Measurements from ENCODE around the gene EIF4ENIF1.
"Not testable (repeated sequence)": the region's sequence is repeated elsewhere in the genome, so short reads cannot be mapped to it uniquely, and the experiment has no call there.

EIF4ENIF1 gene, protein sequence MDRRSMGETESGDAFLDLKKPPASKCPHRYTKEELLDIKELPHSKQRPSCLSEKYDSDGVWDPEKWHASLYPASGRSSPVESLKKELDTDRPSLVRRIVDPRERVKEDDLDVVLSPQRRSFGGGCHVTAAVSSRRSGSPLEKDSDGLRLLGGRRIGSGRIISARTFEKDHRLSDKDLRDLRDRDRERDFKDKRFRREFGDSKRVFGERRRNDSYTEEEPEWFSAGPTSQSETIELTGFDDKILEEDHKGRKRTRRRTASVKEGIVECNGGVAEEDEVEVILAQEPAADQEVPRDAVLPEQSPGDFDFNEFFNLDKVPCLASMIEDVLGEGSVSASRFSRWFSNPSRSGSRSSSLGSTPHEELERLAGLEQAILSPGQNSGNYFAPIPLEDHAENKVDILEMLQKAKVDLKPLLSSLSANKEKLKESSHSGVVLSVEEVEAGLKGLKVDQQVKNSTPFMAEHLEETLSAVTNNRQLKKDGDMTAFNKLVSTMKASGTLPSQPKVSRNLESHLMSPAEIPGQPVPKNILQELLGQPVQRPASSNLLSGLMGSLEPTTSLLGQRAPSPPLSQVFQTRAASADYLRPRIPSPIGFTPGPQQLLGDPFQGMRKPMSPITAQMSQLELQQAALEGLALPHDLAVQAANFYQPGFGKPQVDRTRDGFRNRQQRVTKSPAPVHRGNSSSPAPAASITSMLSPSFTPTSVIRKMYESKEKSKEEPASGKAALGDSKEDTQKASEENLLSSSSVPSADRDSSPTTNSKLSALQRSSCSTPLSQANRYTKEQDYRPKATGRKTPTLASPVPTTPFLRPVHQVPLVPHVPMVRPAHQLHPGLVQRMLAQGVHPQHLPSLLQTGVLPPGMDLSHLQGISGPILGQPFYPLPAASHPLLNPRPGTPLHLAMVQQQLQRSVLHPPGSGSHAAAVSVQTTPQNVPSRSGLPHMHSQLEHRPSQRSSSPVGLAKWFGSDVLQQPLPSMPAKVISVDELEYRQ

DNA sequence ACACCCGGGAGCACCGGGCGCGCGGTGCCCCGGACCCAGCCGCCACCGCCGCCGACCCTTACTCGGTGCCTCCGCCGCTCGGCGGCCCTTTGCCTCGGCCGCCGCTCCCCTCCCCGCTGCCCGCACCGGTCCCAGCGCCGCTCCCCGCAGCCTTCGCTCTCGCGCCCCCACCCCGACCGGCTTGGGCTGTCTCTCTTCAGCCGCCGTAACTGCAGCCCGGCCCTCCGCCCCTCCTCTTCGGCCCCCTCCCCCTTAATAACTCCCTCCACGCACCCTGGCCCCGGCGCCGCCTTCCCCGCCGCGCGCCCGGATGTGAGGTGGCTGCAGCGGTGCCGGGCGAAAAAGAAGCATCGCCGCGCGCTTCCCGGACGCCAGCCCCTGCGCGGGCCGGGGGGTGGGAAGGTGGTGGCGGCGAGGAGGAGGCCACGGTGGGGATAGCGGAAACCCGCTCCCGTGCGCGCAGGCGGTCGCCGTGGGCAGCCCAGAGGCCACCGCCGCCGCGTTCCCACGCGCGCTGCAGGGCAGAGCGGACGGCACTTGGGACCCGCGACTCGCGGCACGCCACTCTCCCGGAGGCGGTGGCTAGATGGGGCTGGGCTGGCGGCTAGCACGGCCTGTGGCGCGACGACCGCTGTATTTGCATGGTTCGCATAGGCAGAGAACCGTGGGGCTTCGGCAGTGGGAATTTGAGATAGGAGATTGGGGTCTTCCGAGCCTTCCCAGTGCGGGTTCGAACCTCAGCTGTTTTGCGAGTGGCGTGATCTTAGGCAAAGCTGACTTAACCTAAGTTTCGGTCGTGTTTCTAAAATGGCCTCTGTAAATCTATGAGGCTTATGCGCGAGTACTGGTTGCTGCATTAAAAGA, at the start of gene EIF4ENIF1:
EIF4ENIF1 (minus strand) TSS at position 211 of the 864 bp plus-strand sequence. CDS start 1,124 bp downstream, outside the sequence.
- DNase-seq: peak; percentile 90

DNA sequence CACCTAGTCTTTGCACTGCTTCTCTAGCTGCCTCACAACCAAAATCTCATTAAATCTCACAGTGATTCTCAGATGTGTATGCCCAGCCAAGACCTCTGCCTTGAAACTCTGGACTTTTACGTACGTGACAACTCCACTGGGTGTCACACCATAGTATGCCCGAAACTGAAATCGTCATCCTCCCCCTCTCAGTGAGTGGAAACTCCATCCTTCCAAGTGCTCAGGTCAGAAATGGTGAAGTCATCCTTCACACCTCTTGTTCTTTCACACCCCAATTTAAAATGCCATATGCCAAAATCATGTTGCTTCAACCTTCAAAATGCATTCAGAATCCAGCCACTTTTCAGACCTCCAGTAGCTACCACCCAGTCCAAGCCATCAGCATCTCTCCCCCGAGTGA, 49.2 kb upstream of the EIF4ENIF1 start:
- no peak for DNase-seq

DNA sequence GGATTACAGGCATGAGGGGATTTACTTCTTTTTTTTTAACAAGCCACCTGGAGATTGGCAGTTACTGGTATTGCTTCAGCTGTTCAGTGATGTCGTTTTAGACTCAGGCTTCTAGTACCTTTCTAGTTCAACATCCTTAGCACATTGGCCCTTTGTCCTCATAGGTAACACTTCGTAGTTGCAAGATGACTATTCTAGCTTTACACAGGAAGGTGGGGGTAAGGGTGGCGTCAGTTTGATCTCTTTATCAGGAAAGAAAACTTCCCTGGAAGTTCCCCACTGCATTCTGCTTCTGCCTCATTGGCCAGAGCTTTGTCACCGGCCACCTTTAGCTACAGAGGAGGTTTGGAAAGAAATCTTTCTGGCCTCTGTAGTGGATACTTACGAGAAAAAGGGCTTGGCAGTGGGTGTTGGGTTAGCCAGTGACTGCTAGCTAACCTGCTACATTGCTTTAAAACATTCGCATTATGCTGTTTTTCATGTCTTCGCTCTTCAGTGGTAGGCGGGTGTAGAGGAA, 47.4 kb upstream of the EIF4ENIF1 start:
- DNase-seq: peak; percentile 12

- DNase-seq: no peak
Observed at GRCh38 chr22:31533374-31533773, 43.7 kb upstream of the EIF4ENIF1 start.

- DNase-seq: no peak
Observed at GRCh38 chr22:31532060-31532459, 42.4 kb upstream of the EIF4ENIF1 start.

DNA sequence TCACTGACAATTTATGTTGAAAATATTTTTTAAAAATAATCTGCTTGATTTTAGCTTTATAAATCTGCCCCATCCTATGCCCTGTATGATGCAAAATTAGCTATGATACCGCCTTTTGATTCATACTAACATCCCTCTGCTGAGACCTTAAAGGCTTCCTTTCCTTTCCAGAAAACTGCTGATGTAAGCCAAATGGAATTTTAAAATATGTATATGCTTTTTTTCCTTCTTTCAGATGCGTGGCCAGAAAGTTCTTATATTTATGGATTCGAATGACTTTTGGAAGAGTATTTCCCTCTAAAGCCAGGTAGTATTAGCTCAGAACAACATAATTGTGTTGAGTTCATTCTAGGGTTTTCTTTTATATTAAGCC, 41.2 kb upstream of the EIF4ENIF1 start:
- DNase-seq: no peak

GRCh38 chr22:31526270-31526669, 36.6 kb upstream of the EIF4ENIF1 start:
- DNase-seq: no peak

DNA sequence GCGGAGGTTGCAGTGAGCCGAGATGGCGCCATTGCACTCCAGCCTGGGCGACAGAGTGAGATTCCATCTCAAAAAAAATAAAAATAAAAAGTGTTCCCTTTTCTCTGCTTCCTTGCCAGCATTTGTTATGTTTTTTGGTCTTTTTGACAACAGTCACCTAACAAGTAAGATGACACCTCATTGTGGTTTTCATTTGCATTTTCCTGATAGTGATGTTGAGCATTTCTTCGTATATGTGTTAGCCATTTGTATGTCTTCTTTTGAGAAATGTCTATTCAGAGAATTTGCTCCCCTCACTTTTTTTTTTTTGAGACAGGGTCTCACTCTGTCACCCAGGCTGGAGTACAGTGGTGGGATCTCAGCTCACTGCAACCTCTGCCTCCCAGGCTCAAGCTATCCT, 34.5 kb upstream of the EIF4ENIF1 start:
- DNase-seq: peak; percentile 9

DNA sequence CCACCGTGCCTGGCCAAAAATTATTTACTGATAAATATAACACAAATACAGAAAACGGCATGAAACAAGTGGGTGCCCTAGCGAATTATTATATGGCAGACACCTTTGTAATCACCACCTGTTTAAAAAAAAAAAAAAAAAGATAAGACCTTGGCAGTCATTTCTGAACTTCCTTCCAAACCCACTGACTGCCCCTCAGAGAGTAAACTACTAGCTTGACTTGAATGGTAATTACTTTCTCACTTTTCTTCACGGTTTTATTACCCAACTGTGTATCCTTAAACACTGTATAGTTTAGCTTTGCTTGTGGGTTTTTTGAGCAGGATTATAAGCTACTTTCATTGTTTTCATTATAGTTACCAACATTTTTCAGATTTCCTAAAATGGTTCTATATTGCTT, 30.4 kb upstream of the EIF4ENIF1 start:
- no peak for DNase-seq

DNA sequence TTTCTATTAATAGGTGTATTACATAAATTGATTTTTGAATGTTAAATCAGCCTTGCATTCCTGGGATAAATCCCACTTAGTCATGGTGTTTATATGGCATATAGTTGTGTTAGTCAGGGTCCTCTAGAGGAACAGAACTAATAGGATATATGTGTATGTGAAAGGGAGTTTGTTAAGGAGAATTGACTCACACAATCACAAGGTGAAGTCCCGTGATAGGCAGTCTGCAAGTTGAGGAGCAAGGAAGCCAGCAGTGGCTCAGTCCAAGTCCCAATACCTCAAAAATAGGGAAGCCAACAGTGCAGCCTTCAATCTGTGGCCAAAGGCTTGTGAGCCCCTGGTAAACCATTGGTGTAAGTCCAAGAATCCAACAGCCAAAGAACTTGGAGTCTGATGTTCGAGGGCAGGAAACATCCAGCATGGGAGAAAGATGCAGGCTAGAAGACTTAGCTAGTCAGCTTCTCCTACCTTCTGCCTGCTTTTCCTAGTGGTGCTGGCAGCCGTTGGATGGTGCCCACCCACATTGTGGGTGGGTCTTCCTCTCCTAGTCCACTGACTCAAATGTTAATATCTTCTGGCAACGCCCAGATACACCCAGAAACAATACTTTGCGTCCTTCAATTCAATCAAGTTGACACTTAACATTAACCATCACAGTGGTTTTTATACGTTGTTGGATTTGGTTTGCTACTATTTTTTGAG, 19.6 kb upstream of the EIF4ENIF1 start:
- DNase-seq: no peak

- DNase-seq: no peak
Observed at GRCh38 chr22:31508536-31508935, 18.9 kb upstream of the EIF4ENIF1 start.

GRCh38 chr22:31507517-31507916, 17.9 kb upstream of the EIF4ENIF1 start:
- DNase-seq: not testable (repeated sequence)

DNA sequence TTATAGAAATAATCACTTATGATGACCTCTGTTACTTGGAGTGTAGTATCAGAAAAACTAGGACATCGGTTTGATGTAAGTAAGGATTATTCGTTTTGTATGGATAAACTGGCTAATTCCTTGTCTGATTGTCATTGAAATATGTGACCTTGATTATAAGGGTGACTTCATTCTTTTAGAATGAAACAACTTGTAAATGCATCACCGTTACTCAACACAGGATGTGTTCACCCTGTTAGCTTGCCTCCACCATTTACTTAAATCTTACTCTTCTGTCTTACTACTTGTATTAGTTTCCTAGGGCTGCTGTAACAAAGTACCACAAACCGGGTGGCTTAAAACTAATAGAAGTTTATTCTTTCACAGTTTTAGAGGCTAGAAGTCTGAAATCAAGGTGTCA, 14.6 kb upstream of the EIF4ENIF1 start:
- DNase-seq: no peak

DNA sequence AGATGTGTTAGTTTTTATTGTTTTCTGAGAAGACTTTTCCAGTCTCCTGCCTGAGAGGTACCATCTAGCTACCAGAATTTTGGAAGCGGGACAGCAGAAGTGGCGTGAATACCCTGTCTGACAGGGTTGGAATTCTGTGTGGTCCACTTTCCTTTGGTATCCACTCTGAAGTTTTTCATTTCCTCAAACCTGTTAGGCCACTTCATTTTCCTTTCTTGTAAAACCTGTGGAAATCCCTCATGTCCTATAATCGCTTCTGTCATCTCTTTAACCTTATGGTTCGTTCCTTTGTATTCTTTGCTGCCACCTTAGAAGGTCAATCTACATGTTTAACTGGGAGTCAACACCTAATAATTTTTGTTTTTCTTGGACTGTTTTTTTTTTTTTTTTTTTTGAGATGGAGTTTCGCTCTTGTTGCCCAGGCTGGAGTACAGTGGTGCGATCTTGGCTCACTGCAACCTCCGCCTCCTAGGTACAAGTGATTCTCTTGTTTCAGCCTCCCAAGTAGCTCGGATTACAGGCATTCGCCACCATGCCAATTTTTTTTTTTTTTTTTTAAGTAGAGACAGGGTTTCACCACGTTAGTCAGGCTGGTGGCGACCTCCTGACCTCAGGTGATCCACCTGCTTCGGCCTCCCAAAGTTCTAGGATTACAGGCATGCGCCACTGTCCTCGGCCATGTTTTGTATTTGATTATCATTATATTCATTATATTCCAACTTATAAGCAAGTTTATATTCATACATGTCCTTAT, 13.7 kb upstream of the EIF4ENIF1 start:
- DNase-seq: no peak

DNA sequence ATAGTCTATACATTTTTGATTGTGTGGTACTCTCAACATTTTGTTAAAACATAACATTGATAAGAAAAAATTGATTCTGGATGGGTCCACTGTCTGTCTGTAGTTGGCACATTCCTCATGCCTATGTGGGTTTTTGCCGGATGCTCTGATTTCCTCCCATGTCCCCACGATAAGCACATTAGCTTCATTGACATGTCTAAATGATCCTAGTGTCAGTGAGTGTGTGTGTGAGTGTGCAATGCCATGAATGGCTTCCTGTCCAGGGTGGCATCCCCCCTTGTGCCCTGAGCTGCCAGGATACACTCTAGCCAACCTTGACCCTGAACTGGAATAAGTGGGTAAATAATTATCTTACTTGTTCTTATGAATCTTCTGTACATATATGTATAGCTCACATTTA, 12.1 kb upstream of the EIF4ENIF1 start:
- DNase-seq: no peak

DNA sequence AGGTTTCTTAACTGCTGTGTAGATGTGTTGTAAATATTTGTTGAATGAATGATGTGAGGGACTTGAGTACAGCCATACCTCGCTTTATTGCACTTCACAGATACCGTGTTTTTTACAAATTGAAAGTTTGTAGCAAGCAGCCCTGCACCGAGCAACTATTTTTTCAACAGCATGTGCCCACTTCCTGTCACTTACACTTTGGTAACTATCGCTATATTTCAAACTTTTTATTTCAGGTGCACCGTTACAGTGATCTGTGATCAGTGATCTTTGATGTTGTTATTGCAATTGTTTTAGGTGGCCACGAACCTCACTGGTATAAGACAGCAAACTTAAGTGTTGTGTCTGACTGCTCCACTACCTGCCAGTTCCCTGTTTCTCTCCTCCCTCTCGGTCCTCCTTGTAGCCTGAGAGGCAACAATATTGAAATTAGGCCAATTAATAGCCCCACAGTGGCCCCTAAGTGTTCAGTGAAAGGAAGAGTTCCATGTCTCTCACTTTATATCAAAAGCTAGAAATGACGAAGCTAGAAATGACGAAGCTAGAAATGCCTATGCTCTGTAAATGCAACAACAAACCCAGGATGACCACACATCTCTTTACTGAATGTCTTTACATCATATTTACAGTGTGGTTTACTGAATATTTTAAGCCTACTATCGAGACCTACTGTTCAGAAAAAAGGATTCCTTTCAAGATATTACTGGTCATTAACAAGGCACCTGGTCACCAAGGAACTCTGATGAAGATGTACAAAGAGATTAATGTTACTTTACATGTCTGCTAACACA, 7.7 kb upstream of the EIF4ENIF1 start:
- peak; percentile 63 for DNase-seq

DNA sequence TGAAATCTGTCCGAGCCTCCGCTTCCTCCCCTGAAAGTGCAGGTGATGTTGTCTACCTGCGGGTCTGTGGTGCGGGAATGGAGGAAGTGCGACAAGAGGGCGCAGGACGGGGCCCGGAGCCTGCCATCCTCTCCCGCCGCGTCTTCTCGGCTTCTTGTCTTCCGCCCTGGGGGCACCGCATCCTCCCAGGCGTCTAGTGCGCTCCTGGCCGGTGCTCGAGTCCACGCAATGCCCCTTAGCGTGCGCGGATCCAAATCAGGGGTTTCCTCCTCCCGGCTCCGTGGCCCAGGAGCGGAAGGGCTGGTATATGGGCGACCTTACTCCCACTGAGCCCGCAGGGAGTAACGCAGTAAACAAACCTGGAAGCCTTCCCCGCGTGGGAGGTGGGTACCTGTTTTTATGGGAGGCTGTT, 7.1 kb upstream of the EIF4ENIF1 start:
- peak; percentile 34 for DNase-seq

DNA sequence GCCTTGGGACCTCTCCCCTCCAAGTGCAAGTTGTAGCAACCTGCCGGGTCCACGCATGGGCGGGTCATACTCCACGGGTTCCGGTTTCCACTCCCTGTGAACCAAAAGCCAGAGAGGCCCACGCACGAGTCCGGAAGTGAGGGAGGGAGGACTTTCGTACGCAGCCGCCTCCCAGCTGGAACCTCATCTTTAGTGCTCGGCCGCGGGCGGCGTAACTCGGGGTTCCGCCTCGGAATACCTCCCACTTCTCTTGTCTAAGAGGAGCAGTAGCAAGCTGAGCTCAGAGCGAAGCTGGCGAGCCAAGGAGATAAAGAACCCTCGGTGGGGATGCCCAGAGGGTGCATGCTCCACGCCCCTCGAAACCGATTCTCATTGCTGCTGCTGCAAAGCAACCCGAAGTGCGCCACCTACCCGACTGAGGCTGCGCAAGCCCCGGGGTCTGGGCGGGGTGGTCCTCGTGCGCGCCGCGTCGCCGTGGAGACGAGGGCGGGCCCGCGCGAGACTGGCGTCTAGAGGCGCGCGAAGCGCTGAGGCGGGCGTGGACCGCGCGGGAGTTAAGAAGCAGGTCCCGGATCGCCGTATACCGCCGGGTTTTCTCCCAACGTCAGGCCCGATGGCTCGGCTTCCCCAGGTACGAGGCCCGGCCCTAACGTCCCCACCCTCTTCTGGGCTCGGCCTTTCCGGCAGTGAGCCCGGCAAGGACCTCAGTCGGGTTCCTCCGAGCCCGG, 6.5 kb upstream of the EIF4ENIF1 start, which contains the start of gene SFI1:
SFI1 (plus strand) TSS at position 530 of the 728 bp plus-strand sequence. CDS start 11,749 bp downstream, outside the sequence.
- peak; percentile 95 for DNase-seq

- no peak for DNase-seq
Observed at GRCh38 chr22:31495343-31495742, 5.7 kb upstream of the EIF4ENIF1 start.
